Measurements from ENCODE around the gene OLFM1.
"Not testable (repeated sequence)": the region's sequence is repeated elsewhere in the genome, so short reads cannot be mapped to it uniquely, and the experiment has no call there.

The OLFM1 gene

DNA sequence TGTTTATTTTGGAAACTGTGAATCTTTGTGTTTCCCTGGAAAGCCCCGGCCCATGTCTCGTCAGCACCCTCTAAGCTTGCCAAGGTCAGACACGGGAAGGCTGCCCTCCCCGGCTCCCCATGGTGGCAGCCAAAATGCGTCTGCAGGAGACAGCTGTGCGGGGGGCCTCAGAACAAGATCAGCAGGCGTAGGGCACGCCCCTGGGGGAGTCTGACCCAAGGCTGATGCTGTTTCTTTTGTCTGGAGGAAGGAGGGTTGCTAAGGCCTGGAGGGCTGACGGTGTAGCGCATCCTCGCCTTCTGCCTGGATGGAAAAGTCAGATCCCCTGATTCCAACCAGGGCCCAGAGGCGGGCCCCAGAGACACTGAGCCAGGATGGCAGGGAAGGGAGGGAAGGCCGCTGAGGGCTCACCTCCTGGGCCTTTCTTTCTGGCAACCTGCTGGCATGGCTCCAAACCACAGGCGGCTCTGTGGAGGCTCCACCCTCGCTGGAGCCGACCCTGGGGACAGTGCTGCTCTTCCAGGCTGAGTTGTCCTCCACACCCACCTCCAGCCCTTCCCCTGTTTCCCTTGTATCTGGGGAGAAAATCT is 57.2 kb downstream of the OLFM1 start:
- TF ChIP-seq, protein P1, sequence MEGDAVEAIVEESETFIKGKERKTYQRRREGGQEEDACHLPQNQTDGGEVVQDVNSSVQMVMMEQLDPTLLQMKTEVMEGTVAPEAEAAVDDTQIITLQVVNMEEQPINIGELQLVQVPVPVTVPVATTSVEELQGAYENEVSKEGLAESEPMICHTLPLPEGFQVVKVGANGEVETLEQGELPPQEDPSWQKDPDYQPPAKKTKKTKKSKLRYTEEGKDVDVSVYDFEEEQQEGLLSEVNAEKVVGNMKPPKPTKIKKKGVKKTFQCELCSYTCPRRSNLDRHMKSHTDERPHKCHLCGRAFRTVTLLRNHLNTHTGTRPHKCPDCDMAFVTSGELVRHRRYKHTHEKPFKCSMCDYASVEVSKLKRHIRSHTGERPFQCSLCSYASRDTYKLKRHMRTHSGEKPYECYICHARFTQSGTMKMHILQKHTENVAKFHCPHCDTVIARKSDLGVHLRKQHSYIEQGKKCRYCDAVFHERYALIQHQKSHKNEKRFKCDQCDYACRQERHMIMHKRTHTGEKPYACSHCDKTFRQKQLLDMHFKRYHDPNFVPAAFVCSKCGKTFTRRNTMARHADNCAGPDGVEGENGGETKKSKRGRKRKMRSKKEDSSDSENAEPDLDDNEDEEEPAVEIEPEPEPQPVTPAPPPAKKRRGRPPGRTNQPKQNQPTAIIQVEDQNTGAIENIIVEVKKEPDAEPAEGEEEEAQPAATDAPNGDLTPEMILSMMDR (IDR thresholded peaks at IDR 0.05; ENCODE audit: low read depth, low read length) = no peak
- no peak overlapping the region for H3K4me3 ChIP-seq (ENCODE audit: low read depth, low read length)

DNA sequence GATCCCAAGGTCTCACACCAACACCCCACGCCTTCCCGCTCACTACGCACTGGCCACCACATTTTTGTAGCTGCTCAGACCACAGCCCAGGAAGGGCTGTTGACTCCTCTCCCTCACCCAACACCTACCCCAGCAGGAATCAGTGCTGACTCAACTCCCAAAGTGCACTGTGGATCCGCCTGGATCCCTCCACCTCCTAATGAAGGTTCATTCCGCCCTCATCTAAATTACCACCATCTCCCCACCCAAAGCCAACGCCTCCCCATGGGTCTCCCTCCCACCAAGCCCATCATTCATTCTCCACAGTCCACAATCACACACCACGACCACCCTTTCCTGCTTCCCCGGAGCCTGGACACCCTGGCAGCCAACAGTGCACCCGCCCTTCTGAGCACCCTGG is 57.8 kb downstream of the OLFM1 start:
- TF ChIP-seq, protein P1 (IDR thresholded peaks at IDR 0.05; ENCODE audit: low read depth, low read length) = no peak
- no peak overlapping the region for H3K4me3 ChIP-seq (ENCODE audit: low read depth, low read length)

DNA sequence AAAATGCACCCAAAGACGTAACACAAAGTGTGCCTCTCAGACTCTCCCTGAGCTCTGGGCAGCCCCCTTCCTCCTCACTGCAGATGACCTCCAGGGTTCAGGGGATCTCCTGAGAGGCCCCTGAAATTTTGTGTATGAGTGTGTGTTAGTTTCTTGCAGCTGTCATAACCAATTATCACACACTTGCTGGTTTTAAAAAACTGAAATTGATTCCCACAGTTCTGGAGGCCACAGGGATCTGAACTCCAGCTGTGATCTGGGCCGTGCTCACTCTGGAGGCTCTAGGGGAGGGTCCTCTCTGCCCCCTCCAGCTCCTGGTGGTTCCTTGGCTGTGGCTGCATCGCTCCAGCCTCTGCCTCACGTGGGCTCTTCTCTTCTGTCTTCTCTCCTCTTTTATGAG is 58.8 kb downstream of the OLFM1 start:
- H3K4me3 ChIP-seq (ENCODE audit: low read depth, low read length) = no peak overlapping the region
- TF ChIP-seq, protein P1 (IDR thresholded peaks at IDR 0.05; ENCODE audit: low read depth, low read length) = no peak

DNA sequence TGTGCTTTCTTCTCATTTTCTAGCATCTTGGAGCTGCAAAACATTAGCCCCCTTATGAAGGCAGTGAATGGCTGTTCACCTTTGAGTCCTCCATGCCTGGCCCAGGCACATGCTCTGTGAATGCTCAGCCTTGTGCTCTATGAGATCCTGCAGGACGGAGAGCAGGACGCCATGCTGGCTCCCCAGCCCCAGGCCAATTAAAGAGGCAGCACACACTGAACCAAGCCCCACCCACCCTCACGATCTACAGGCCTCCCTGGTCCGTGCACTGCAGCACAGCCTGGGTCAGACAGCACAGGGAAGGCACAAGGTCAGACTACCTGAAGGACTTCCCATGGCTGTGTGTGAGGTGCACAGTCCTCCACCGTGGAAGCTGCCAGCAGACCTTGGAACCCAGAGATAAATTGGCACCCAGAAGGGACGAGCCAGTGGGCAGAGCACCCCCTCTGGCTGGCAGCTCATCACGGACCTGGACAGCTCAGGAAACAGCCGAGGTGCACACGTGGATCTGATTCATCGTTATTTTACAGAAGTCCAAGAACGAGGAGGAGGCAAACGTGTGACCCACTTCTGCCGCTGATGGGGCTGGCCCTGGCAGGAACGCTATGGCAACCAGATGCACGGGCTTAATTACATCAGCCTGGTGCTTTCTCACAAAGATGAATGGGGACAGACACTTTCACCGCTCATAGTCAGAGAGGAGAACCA is 59.5 kb downstream of the OLFM1 start:
- TF ChIP-seq, protein P1 (IDR thresholded peaks at IDR 0.05; ENCODE audit: low read depth, low read length) = no peak
- H3K4me3 ChIP-seq (ENCODE audit: low read depth, low read length) = no peak overlapping the region

DNA sequence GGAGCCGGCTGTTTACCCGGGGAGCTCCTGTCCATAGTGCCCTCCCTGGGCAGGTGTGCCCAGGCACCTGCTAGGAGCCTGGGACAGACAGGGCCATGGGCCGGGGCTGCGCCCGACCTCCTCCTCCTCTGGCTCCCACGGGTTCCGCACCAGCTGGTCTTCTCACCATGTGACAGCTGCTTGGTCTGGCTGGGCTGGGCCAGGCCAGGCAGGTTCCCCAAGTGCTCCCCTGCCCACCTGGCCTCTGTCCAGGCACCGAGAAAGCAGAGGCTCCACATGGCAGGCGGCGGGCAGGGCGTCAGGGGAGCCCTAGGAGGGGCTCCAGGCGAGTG is 60.0 kb downstream of the OLFM1 start:
- TF ChIP-seq, protein P1 (IDR thresholded peaks at IDR 0.05; ENCODE audit: low read depth, low read length) = no peak
- no peak overlapping the region for H3K4me3 ChIP-seq (ENCODE audit: low read depth, low read length)

DNA sequence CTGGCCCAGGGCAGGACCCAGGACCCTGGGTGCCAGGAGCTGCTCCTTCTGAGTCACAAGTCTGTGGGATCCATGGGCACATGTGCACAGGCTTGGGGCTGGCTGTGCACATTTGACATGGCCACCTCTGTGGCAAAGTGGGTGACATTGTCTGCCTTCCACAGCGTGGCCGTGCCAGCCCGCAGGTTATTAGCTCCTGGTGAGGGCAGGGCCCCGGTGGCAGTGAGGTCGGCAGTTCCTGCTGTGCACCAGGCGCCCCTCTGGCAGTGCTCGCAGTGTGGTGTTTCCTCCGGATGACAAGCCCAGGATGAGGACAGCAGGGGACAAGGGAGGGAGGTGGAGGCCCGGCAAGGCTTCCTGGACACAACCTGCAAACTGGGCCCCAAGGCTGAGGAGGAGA is 60.5 kb downstream of the OLFM1 start:
- H3K4me3 ChIP-seq (ENCODE audit: low read depth, low read length) = no peak overlapping the region
- TF ChIP-seq, protein P1 (IDR thresholded peaks at IDR 0.05; ENCODE audit: low read depth, low read length) = no peak

DNA sequence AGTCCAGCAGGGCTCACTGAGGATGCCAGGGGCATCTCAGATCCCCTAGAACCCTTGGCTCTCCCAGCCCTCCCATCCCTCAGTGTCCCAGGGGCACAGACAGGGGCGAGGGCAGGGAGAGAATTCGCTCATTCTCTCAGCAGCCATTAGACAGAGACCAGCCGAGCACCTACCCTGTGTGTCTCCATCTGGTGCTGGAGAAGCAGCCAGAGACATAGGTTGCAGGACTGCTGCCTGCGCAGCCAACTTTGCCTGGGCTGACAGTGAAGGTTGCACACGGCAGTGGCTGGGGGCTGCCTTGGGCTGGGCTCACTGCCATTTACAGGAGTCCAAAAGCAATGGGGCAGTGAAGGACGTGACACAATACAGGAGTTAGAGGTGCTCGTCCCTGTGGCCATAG is 60.9 kb downstream of the OLFM1 start:
- TF ChIP-seq, protein P1 (IDR thresholded peaks at IDR 0.05; ENCODE audit: low read depth, low read length) = no peak
- no peak overlapping the region for H3K4me3 ChIP-seq (ENCODE audit: low read depth, low read length)

DNA sequence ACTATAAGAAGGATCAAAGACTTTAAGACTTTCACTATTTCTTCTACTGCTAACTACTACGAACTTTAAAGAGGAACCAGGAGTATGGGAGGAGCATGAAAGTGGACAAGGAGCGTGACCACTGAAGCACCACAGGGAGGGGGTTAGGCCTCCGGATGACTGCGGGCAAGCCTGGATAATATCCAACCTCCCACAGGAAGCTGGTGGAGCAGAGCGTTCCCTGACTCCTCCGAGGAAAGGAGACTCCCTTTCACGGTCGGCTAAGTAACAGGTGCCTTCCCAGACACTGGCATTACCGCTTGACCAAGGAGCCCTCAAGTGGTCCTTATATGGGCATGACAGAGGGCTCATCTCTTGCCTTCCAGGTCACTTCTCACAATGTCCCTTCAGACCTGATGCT is 62.4 kb downstream of the OLFM1 start:
- not testable (repeated sequence) for H3K4me3 ChIP-seq (ENCODE audit: low read depth, low read length)
